Mucosa of descending colon (tissue), 3 donors: ENCODE measurements around the gene ZAR1. TPM values are rescaled to one million over a fixed set of nuclear protein-coding genes. Genes with fewer than 3 reads are reported as not detected.
"Not testable (repeated sequence)": the region's sequence is repeated elsewhere in the genome, so short reads cannot be mapped to it uniquely, and the experiment has no call there.

Experiments used
- ATAC-seq: fragments of 200-7000 bp; cut with Tn5 transposase; one replicate; pipeline ENCODE4 v1.9.1; 2020; ENCODE audit warnings: mild to moderate bottlenecking, moderate library complexity
- DNase-seq, 3 donors: peaks; one replicate each; pipeline ENCODE4 v3.0.0-alpha.2; 2020
- H3K36me3 ChIP-seq: fragments of 200-600 bp; one replicate; pipeline ENCODE4 v1.8.0; 2021; ENCODE audit warnings: low read depth, mild to moderate bottlenecking
- H3K4me1 ChIP-seq: fragments of 200-600 bp; one replicate; pipeline ENCODE4 v1.8.0; 2021; ENCODE audit warnings: low read depth, mild to moderate bottlenecking
- H3K4me3 ChIP-seq: fragments of 200-600 bp; one replicate; pipeline ENCODE4 v1.8.0; 2021; ENCODE audit warnings: mild to moderate bottlenecking
- H3K9me3 ChIP-seq: fragments of 200-600 bp; one replicate; pipeline ENCODE4 v1.8.0; 2021; ENCODE audit warnings: mild to moderate bottlenecking
- CTCF ChIP-seq: fragments of 200-600 bp; IDR thresholded peaks from one replicate; pipeline ENCODE4 v1.8.0; 2022; ENCODE audit warnings: antibody characterized with exemption, mild to moderate bottlenecking
- intact Hi-C, 2 donors: fragments of 100-400 bp; cut with DNase I in 1 of 2; cut with micrococcal nuclease in 1 of 2; formaldehyde crosslinking; loops; one replicate each; pipeline versions ENCODE4 v1.11.0 to v1.11.1; 2022; cut with DNase I, micrococcal nuclease
- long read RNA-seq, 2 donors: library from polyadenylated mRNA; unstranded; transcript quantifications; one replicate each; pipeline ENCODE4 v2.0.0, GENCODE V29; 2019 to 2021
- total RNA-seq, 3 donors: library from RNA; stranded (reverse); fragmentation: NEBNext Ultra II Directional in 2 of 3; extraction: Animal tissue kit (Norgen Biotek cat#: 25700) in 2 of 3; gene quantifications; one replicate each; pipeline versions ENCODE4 v1.2.1 to v1.2.4, GENCODE V29; 2021 to 2023
- donor health status: DM: no; HTN: no; CAD: no; lungs with moderate emphysema.
- donor health status: DM: no; HTN: no; CAD: no.
- donor health status: DM: no; HTN: yes; CAD: no.

Gene ZAR1, protein sequence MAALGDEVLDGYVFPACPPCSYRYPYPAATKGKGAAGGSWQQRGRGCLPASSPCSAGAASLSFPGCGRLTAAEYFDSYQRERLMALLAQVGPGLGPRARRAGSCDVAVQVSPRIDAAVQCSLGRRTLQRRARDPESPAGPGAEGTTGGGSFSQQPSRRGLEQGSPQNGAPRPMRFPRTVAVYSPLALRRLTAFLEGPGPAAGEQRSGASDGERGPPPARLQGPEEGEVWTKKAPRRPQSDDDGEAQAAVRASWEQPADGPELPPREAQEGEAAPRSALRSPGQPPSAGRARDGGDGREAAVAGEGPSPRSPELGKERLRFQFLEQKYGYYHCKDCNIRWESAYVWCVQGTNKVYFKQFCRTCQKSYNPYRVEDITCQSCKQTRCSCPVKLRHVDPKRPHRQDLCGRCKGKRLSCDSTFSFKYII
- total RNA-seq: not detected
- long read RNA-seq, donor 1: 0 reads
- long read RNA-seq, donor 2: 0 reads

DNA sequence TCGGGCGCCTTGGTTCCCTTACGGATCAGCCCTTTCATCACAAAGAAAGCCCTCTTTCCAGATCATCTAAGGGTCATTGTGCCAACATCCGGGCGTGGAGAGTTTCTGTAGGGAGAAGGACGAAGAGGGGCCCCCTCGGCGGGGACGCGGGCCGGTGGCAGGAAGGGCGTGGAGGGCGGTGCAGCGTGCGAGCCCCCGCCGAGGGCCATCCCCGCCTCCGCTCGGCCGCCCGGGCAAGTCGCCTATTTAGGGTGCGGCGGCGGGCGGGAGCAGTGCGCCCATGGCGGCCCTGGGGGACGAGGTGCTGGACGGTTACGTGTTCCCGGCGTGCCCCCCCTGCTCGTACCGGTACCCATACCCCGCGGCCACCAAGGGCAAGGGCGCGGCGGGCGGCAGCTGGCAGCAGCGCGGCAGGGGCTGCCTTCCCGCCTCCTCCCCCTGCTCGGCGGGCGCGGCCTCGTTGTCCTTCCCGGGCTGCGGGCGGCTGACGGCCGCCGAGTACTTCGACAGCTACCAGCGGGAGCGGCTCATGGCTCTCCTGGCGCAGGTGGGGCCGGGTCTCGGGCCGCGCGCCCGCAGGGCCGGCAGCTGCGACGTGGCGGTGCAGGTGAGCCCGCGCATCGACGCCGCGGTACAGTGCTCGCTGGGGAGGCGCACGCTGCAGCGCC, at the start of gene ZAR1:
TSS of gene ZAR1 (plus strand) at position 241 of the 668 bp plus-strand sequence. CDS start at position 281, 40 bp downstream.
- H3K4me3 ChIP-seq: no peak within 1 kb of the TSS
- TF ChIP-seq CTCF: no peak
- DNase-seq: peak in 1 of 3 donors; percentile 41

DNA sequence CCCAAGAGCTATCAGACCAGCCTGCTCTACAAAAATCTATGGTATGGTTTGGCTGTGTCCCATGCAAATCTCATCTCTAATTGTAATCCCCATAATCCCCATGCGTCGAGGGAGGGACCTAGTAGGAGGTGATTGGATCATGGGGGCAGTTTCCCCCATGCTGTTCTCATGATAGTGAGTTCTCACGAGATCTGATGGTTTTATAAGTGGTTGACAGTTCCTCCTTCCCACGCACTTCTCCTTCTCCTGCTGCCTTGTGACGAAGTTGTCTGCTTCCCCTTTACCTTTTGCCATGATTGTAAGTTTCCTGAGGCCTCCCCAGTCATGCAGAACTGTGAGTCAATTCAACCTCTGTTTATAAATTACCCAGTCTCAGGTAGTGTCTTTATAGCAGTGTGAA, 49.1 kb upstream of the ZAR1 start:
- H3K4me1 ChIP-seq, DNase-seq, intact Hi-C loops, H3K4me3 ChIP-seq, ATAC-seq, H3K9me3 ChIP-seq, H3K36me3 ChIP-seq: not testable (repeated sequence)

More for the DNA sequence above, at the start of gene ZAR1:
- H3K36me3 ChIP-seq: no peaks in the 10 kb centered on the region
- intact Hi-C loops: no loop called here
- peaks cover 5% of the 10 kb centered on the region for H3K4me1 ChIP-seq
- peak; percentile 38 for ATAC-seq
- no peaks in the 10 kb centered on the region for H3K9me3 ChIP-seq

DNA sequence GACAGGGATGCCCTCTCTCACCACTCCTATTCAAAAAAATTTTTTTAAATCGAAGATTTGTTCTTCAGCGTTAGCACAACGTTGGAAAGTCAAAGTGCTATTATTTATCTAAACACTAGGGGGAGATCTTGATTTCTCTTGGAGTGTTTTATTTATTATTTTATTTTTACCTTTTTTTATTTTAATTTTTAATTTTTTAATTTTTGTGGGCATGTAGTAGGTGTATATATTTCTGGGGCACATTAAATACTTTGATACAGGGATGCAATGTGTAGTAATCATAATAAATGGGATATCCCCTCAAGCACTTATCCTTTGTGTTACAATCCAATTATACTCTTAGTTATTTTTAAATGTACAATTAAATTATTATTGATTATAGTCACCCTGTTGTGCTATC, 44.3 kb upstream of the ZAR1 start:
- peak; percentile 33 for TF ChIP-seq CTCF
- ATAC-seq: no peak
- Histone ChIP-seq H3K4me3 (no peak overlapping the region), H3K4me1 (no peaks in the 10 kb centered on the region), H3K36me3 (no peaks in the 10 kb centered on the region), H3K9me3 (no peaks in the 10 kb centered on the region)
- intact Hi-C loops: no loop called here
- no peak for DNase-seq

DNA sequence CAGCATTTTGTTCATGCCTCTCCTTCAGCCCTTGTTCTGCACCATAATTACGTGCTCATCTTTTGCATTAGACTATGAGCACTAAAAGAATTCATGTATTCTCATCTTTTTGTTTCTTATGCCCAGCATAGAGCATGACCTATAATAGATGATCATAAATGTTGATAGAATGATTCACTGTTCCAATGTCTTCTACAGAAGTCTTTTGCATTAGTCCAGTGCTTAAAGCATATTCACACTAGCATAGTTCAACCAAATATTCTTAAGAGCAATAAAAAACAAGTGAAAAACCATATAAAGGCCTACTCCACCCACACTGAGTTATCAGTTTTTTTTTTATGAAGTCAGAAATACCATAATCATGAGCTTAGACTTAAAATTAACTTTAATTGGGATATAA, 43.4 kb upstream of the ZAR1 start:
- DNase-seq: no peak
- no peaks in the 10 kb centered on the region for H3K36me3 ChIP-seq
- no peak overlapping the region for H3K4me3 ChIP-seq
- no peaks in the 10 kb centered on the region for H3K4me1 ChIP-seq
- H3K9me3 ChIP-seq: no peaks in the 10 kb centered on the region
- no peak for TF ChIP-seq CTCF
- intact Hi-C loops: no loop called here
- ATAC-seq: no peak

- Histone ChIP-seq H3K36me3 (no peaks in the 10 kb centered on the region), H3K4me3 (no peak overlapping the region), H3K9me3 (no peaks in the 10 kb centered on the region), H3K4me1 (no peaks in the 10 kb centered on the region)
- intact Hi-C loops: no loop called here
- TF ChIP-seq CTCF: no peak
- DNase-seq (no peak), ATAC-seq (no peak)
Measured at GRCh38 chr4:48449151-48449550, 40.9 kb upstream of the ZAR1 start.

DNA sequence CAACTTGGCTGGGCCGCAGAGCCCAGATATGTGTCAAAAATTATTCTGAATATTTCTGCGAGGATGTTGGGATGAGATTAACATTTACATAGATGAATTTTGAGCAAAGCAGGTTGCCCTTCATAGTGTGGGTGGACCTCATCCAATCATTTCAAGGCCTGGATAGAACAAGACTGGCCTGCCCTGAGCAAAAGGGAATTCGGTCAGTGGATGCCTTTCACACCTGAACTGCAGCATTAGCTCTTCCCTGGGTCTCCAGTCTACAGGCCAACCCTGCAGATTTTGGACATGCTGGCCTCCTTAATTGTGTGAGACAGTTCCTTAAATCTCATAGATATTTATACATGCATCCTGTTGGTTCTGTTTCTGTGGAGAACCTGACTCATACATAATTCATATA, 39.3 kb upstream of the ZAR1 start:
- no peak for TF ChIP-seq CTCF
- intact Hi-C loops: no loop called here
- H3K36me3 ChIP-seq: no peaks in the 10 kb centered on the region
- ATAC-seq: no peak
- no peak overlapping the region for H3K4me3 ChIP-seq
- no peak for DNase-seq
- H3K4me1 ChIP-seq: no peaks in the 10 kb centered on the region
- H3K9me3 ChIP-seq: no peaks in the 10 kb centered on the region

DNA sequence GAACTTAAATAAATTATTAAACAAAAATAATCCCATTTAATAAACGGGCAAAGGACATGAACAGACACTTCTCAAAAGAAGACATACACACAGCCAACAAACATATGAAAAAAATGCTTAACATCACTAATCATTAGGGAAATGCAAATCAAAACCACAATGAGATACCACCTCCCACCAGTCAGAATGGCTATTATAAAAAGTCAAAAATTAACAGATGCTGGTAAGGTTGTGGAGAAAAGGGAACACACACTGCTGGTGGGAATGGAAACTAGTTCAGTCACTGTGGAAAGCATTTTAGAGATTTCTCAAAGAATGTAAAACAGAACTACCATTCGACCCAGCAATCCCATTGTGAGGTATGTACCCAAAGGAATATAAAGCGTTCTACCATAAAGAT, 38.4 kb upstream of the ZAR1 start:
- DNase-seq, H3K36me3 ChIP-seq, ATAC-seq, H3K4me3 ChIP-seq, intact Hi-C loops, H3K9me3 ChIP-seq, H3K4me1 ChIP-seq: not testable (repeated sequence)
